B cell (primary cell): Measurements from ENCODE around the gene ZNF710. TPM values are rescaled to one million over a fixed set of nuclear protein-coding genes. Genes with fewer than 3 reads are reported as not detected.
"Not testable (repeated sequence)": the region's sequence is repeated elsewhere in the genome, so short reads cannot be mapped to it uniquely, and the experiment has no call there.

ENCODE experiments used
- ATAC-seq: fragments of 200-7000 bp; cut with Tn5 transposase; one replicate; pipeline ENCODE4 v1.10.0; 2021; ENCODE audit warnings: low read depth, mild to moderate bottlenecking, moderate number of reproducible peaks, moderate library complexity
- CTCF ChIA-PET: fragments of 350-600 bp; sonication (Branson Sonifier 250); formaldehyde crosslinking; loops from one replicate; lab custom pipeline; 2021; ENCODE audit warnings: antibody characterized with exemption, inconsistent platforms; lab: Charles Lee
- POLR2A ChIA-PET: fragments of 350-600 bp; sonication (Branson Sonifier 250); formaldehyde crosslinking; loops from one replicate; lab custom pipeline; 2021; ENCODE audit warnings: antibody characterized with exemption; lab: Charles Lee
- DNase-seq: peaks from one replicate; pipeline ENCODE4 v3.0.0; 2013
- H2AFZ ChIP-seq: 2 replicates; pipeline ENCODE4 v1.6.1; 2012; ENCODE audit warnings: mild to moderate bottlenecking, low read depth, low read length; ENCODE audit not compliant: insufficient read depth, poor library complexity, severe bottlenecking
- H3K27ac ChIP-seq, 2 donors: 1 replicate in 1 of 2; 2 replicates in 1 of 2; pipeline ENCODE4 v1.5.1; 2012 to 2013; ENCODE audit warnings: low read length in 2 of 2, mild to moderate bottlenecking in 2 of 2, moderate library complexity in 1 of 2
- H3K27me3 ChIP-seq, 4 experiments: fragments of 200-600 bp in 1 of 4; sonication (generic) in 1 of 4; replicated peaks in 1 of 4; 1 replicate in 2 of 4; 2 replicates in 2 of 4; pipeline versions ENCODE4 v1.6.1 to v1.7.0; 2013 to 2016; ENCODE audit warnings: low read length in 3 of 4, mild to moderate bottlenecking in 2 of 4, mixed read lengths in 1 of 4, moderate library complexity in 1 of 4; ENCODE audit not compliant: insufficient read depth in 4 of 4, control insufficient read depth in 3 of 4; ENCODE audit errors: control extremely low read depth in 1 of 4
- H3K36me3 ChIP-seq, 2 experiments: replicated peaks in 1 of 2; 1 replicate in 1 of 2; 2 replicates in 1 of 2; pipeline versions ENCODE4 v1.6.1 to v1.7.1; 2013; ENCODE audit warnings: low read length in 1 of 2; ENCODE audit not compliant: insufficient read depth in 2 of 2, control insufficient read depth in 1 of 2; ENCODE audit errors: control extremely low read depth in 1 of 2, extremely low read depth in 1 of 2
- H3K4me1 ChIP-seq, 2 donors: fragments of 200-600 bp in 1 of 2; sonication (generic) in 1 of 2; 1 replicate in 1 of 2; 2 replicates in 1 of 2; pipeline versions ENCODE4 v1.5.1 to v1.6.1; 2013 to 2017; ENCODE audit warnings: low read length in 2 of 2; ENCODE audit not compliant: control insufficient read depth in 2 of 2, insufficient read depth in 2 of 2
- H3K4me2 ChIP-seq: replicated peaks from 2 replicates; pipeline ENCODE3; 2012; ENCODE audit warnings: mild to moderate bottlenecking, low read depth, low read length; ENCODE audit not compliant: poor library complexity, severe bottlenecking
- H3K4me3 ChIP-seq, 5 experiments: fragments of 200-600 bp in 1 of 5; sonication (generic) in 1 of 5; 1 replicate in 3 of 5; 2 replicates in 2 of 5; pipeline versions ENCODE4 v1.5.1 to v1.7.0; 2011 to 2016; ENCODE audit warnings: low read length in 4 of 5, mild to moderate bottlenecking in 4 of 5, low read depth in 2 of 5, control low read depth in 1 of 5, moderate library complexity in 1 of 5; ENCODE audit not compliant: insufficient read depth in 1 of 5; ENCODE audit errors: control extremely low read depth in 1 of 5, extremely low read depth in 1 of 5
- H3K79me2 ChIP-seq: fragments of 200-600 bp; sonication (generic); one replicate; pipeline ENCODE4 v1.6.0; 2016; ENCODE audit warnings: low read length; ENCODE audit not compliant: control insufficient read depth, insufficient read depth
- H3K9ac ChIP-seq: fragments of 200-600 bp; sonication (generic); 2 replicates; pipeline ENCODE4 v1.6.1; 2017; ENCODE audit warnings: mild to moderate bottlenecking, low read length, moderate library complexity
- H3K9me3 ChIP-seq, 3 donors: one replicate each; pipeline versions ENCODE4 v1.6.1 to v1.7.1; 2013; ENCODE audit warnings: low read length in 2 of 3; ENCODE audit not compliant: control insufficient read depth in 2 of 3, insufficient read depth in 1 of 3; ENCODE audit errors: control extremely low read depth in 1 of 3
- H4K20me1 ChIP-seq: 2 replicates; pipeline ENCODE4 v1.6.0; 2012; ENCODE audit warnings: mild to moderate bottlenecking, low read length; ENCODE audit not compliant: insufficient read depth, control insufficient read depth, poor library complexity, severe bottlenecking
- H3K27ac Mint-ChIP-seq: one replicate; pipeline ENCODE4 v1.8.0; 2021; ENCODE audit warnings: mixed read lengths
- H3K27me3 Mint-ChIP-seq: one replicate; pipeline ENCODE4 v1.8.0; 2021; ENCODE audit warnings: mixed read lengths
- H3K4me1 Mint-ChIP-seq: one replicate; pipeline ENCODE4 v1.8.0; 2021; ENCODE audit warnings: mixed read lengths
- H3K4me3 Mint-ChIP-seq: one replicate; pipeline ENCODE4 v1.8.0; 2021; ENCODE audit warnings: mixed read lengths
- H3K9me3 Mint-ChIP-seq: one replicate; pipeline ENCODE4 v1.8.0; 2022; ENCODE audit warnings: mixed read lengths; ENCODE audit not compliant: insufficient read depth
- CTCF ChIP-seq: fragments of 200-600 bp; IDR thresholded peaks from one replicate; pipeline ENCODE4 v1.8.0; 2022; ENCODE audit warnings: antibody characterized with exemption, mild to moderate bottlenecking
- EZH2 ChIP-seq: IDR thresholded peaks from 2 replicates; pipeline ENCODE4 v1.6.1; 2012; ENCODE audit warnings: borderline replicate concordance, low read depth, mild to moderate bottlenecking, moderate library complexity, low read length; ENCODE audit not compliant: insufficient read depth, poor library complexity, severe bottlenecking
- WGBS: methylation state at CpG from one replicate; pipeline ENCODE4 v1.1.5; 2013; ENCODE audit warnings: missing lambda C conversion rate; ENCODE audit not compliant: insufficient coverage; 5-methylcytosine and 5-hydroxymethylcytosine counted together
- intact Hi-C: fragments of 100-400 bp; cut with micrococcal nuclease; formaldehyde crosslinking; loops from one replicate; pipeline ENCODE4 v1.10.0; 2022
- polyA plus RNA-seq: library from polyadenylated mRNA; depleted of rRNA; stranded (reverse); fragments of >200 nt; gene quantifications from 2 replicates; pipeline ENCODE4 v1.2.3, GENCODE V29; 2012
- total RNA-seq, 2 donors: library from RNA; stranded (reverse); fragments of 120-200 nt in 1 of 2; gene quantifications; 1 replicate in 1 of 2; 2 replicates in 1 of 2; pipeline versions ENCODE4 v1.2.3 to v1.2.4, GENCODE V29; 2013 to 2022

Gene ZNF710
- total and polyA plus RNA-seq, 2 donors (not counting 1 experiment from before 2014, with no cell fraction given): 8.7 to 38.7 TPM

DNA sequence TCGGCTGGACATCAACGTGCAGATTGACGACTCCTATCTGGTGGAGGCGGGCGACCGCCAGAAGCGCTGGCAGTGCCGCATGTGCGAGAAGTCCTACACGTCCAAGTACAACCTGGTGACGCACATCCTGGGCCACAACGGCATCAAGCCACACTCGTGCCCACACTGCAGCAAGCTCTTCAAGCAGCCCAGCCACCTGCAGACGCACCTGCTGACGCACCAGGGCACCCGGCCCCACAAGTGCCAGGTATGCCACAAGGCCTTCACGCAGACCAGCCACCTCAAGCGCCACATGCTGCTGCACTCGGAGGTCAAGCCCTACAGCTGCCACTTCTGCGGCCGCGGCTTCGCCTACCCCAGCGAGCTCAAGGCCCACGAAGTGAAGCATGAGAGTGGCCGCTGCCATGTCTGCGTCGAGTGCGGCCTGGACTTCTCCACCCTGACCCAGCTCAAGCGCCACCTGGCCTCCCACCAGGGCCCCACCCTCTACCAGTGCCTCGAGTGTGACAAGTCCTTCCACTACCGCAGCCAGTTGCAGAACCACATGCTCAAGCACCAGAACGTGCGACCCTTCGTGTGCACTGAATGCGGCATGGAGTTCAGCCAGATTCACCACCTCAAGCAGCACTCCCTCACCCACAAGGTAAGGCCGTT is 67.0 kb downstream of the ZNF710 start:
- CTCF ChIA-PET: no interaction called here
- H3K4me1 ChIP-seq: peaks cover 27 to 35% of the 10 kb centered on the region in 2 donors
- no peak overlapping the region for H3K27ac ChIP-seq
- TF ChIP-seq CTCF (no peak), EZH2 (no peak)
- H4K20me1 ChIP-seq: peaks cover 8% of the 10 kb centered on the region
- no peak overlapping the region for H3K4me3 Mint-ChIP-seq
- no peak for ATAC-seq
- no peak for DNase-seq
- no peaks in the 10 kb centered on the region for H3K27me3 Mint-ChIP-seq
- H3K36me3 ChIP-seq: peaks cover 0 to 16% of the 10 kb centered on the region in 2 experiments
- no peak overlapping the region for H2AFZ ChIP-seq
- H3K79me2 ChIP-seq: peaks cover 57% of the 10 kb centered on the region
- no peaks in the 10 kb centered on the region for H3K9me3 ChIP-seq
- H3K27me3 ChIP-seq: no peaks in the 10 kb centered on the region
- H3K4me3 ChIP-seq: no peak overlapping the region
- H3K9me3 Mint-ChIP-seq: no peaks in the 10 kb centered on the region
- POLR2A ChIA-PET: no interaction called here
- intact Hi-C loops: no loop called here
- no peak overlapping the region for H3K9ac ChIP-seq
- H3K4me1 Mint-ChIP-seq: peaks cover 30% of the 10 kb centered on the region
- no peak overlapping the region for H3K27ac Mint-ChIP-seq
- 94% methylated on average over 37 of the region's 37 CpGs for WGBS
- H3K4me2 ChIP-seq: no peak overlapping the region

- not testable (repeated sequence) for H3K4me3 Mint-ChIP-seq, H3K4me2 ChIP-seq
- POLR2A ChIA-PET: interaction anchor here (0.7 kb wide), 1 partner anchor 158 kb away, joined by 3 read pairs; the partner anchor contains the start of gene ARPIN
These were observed 69.5 kb downstream of the ZNF710 start for GRCh38 chr15:90070623-90071022.

More at GRCh38 chr15:90070623-90071022, 69.5 kb downstream of the ZNF710 start:
- H3K4me3 ChIP-seq, H3K27ac Mint-ChIP-seq, H3K27me3 ChIP-seq, H3K9me3 ChIP-seq, H3K4me1 ChIP-seq, H2AFZ ChIP-seq, H3K27ac ChIP-seq, H3K9me3 Mint-ChIP-seq, H4K20me1 ChIP-seq, ATAC-seq, H3K9ac ChIP-seq, DNase-seq, H3K27me3 Mint-ChIP-seq, H3K4me1 Mint-ChIP-seq: not testable (repeated sequence)
- peaks cover 0 to 35% of the 10 kb centered on the region in 2 experiments for H3K36me3 ChIP-seq
- CTCF ChIA-PET: interaction anchor here (0.7 to 5.1 kb wide), 37 partner anchors 10 to 1105 kb away, joined by 3 to 96 read pairs (median 7); partner anchors contain the start of genes AP3S2 and ZNF710
- WGBS: 96% methylated on average over 2 of the region's 2 CpGs
- intact Hi-C loops: loop anchor here (1.0 to 2.0 kb wide), 8 partner anchors 11 to 330 kb away; partner anchors contain the start of gene ZNF710
- H3K79me2 ChIP-seq: peaks cover 51% of the 10 kb centered on the region
